Stimulated activated naive B cell treated with anti-CD40 and anti-IgM and Interleukin-4, amounts not matched to agents 10 μg/mL and 1 μg/mL and 100 μg/mL, for 72 hours (primary cell): Measurements from ENCODE around the gene ZNF519.
A peak's percentile ranks its signal among the peaks of the same experiment; 100 is the strongest.

Experiments used
- ATAC-seq, 2 donors: fragments of 150-1000 bp; cut with Tn5 transposase; replicated peaks; 2 replicates each; pipeline ENCODE4 v1.10.0; 2021; ENCODE audit warnings: moderate library complexity in 1 of 2
- DNase-seq: peaks from one replicate; pipeline ENCODE4 v3.0.0; 2021
- H3K27ac Mint-ChIP-seq: one replicate; pipeline ENCODE4 v1.8.0; 2022; ENCODE audit warnings: mild to moderate bottlenecking, mixed read lengths
- H3K27me3 Mint-ChIP-seq, 2 donors: one replicate each; pipeline ENCODE4 v1.8.0; 2022; ENCODE audit warnings: mixed read lengths in 2 of 2
- H3K36me3 Mint-ChIP-seq, 2 donors: one replicate each; pipeline ENCODE4 v1.8.0; 2022; ENCODE audit warnings: mixed read lengths in 2 of 2, mild to moderate bottlenecking in 1 of 2
- H3K4me1 Mint-ChIP-seq, 2 donors: one replicate each; pipeline ENCODE4 v1.8.0; 2022; ENCODE audit warnings: mixed read lengths in 2 of 2, mild to moderate bottlenecking in 1 of 2
- H3K4me3 Mint-ChIP-seq, 2 donors: one replicate each; pipeline ENCODE4 v1.8.0; 2022; ENCODE audit warnings: mild to moderate bottlenecking in 2 of 2, mixed read lengths in 2 of 2, moderate library complexity in 1 of 2
- H3K9me3 Mint-ChIP-seq, 2 donors: one replicate each; pipeline ENCODE4 v1.8.0; 2022; ENCODE audit warnings: mixed read lengths in 2 of 2, mild to moderate bottlenecking in 1 of 2

The ZNF519 gene

GRCh38 chr18:14092625-14093306 lies 39.5 kb downstream of the ZNF519 start:
- Mint-ChIP-seq H3K27me3 (no peaks in the 10 kb centered on the region), H3K4me1 (no peaks in the 10 kb centered on the region), H3K9me3 (no peaks in the 10 kb centered on the region), H3K4me3 (no peak overlapping the region), H3K27ac (no peak overlapping the region), H3K36me3 (peaks cover 3% of the 10 kb centered on the region in 2 donors)
- ATAC-seq: no peak
- DNase-seq: no peak

- peaks cover 0 to 2% of the 10 kb centered on the region in 2 donors for H3K4me1 Mint-ChIP-seq
- peaks cover 4 to 6% of the 10 kb centered on the region in 2 donors for H3K27me3 Mint-ChIP-seq
- no peak for ATAC-seq
- no peak overlapping the region for H3K27ac Mint-ChIP-seq
- no peak overlapping the region for H3K4me3 Mint-ChIP-seq
- H3K36me3 Mint-ChIP-seq: no peaks in the 10 kb centered on the region
- H3K9me3 Mint-ChIP-seq: no peaks in the 10 kb centered on the region
- no peak for DNase-seq
Measured at GRCh38 chr18:14089781-14090180, 42.5 kb downstream of the ZNF519 start.

GRCh38 chr18:14089191-14089590 lies 43.0 kb downstream of the ZNF519 start:
- H3K4me3 Mint-ChIP-seq: no peak overlapping the region
- no peaks in the 10 kb centered on the region for H3K36me3 Mint-ChIP-seq
- DNase-seq (no peak), ATAC-seq (no peak)
- H3K4me1 Mint-ChIP-seq: peaks cover 0 to 2% of the 10 kb centered on the region in 2 donors
- no peak overlapping the region for H3K27ac Mint-ChIP-seq
- peaks cover 4 to 6% of the 10 kb centered on the region in 2 donors for H3K27me3 Mint-ChIP-seq
- no peaks in the 10 kb centered on the region for H3K9me3 Mint-ChIP-seq

GRCh38 chr18:14086458-14087231 lies 45.6 kb downstream of the ZNF519 start:
- no peak overlapping the region for H3K4me3 Mint-ChIP-seq
- H3K4me1 Mint-ChIP-seq: peaks cover 0 to 2% of the 10 kb centered on the region in 2 donors
- H3K27me3 Mint-ChIP-seq: peaks cover 4 to 6% of the 10 kb centered on the region in 2 donors
- peaks cover 0 to 2% of the 10 kb centered on the region in 2 donors for H3K36me3 Mint-ChIP-seq
- H3K9me3 Mint-ChIP-seq: no peaks in the 10 kb centered on the region
- H3K27ac Mint-ChIP-seq: no peak overlapping the region
- no peak for DNase-seq
- peak; percentile 73 to 83 for ATAC-seq

- Mint-ChIP-seq H3K4me1 (peaks cover 0 to 2% of the 10 kb centered on the region in 2 donors), H3K36me3 (peaks cover 0 to 2% of the 10 kb centered on the region in 2 donors), H3K9me3 (no peaks in the 10 kb centered on the region), H3K27ac (no peak overlapping the region), H3K4me3 (no peak overlapping the region), H3K27me3 (peaks cover 4 to 6% of the 10 kb centered on the region in 2 donors)
- ATAC-seq: peak in 1 of 2 donors; percentile 8
- DNase-seq: no peak
Measured at GRCh38 chr18:14085770-14086457, 46.3 kb downstream of the ZNF519 start.

GRCh38 chr18:14075196-14075595 lies 57.0 kb downstream of the ZNF519 start:
- no peaks in the 10 kb centered on the region for H3K4me1 Mint-ChIP-seq
- H3K4me3 Mint-ChIP-seq: no peak overlapping the region
- DNase-seq: no peak
- H3K27me3 Mint-ChIP-seq: no peaks in the 10 kb centered on the region
- peaks cover 5 to 13% of the 10 kb centered on the region in 2 donors for H3K36me3 Mint-ChIP-seq
- H3K9me3 Mint-ChIP-seq: peaks cover 0 to under 1% of the 10 kb centered on the region in 2 donors
- no peak for ATAC-seq
- no peak overlapping the region for H3K27ac Mint-ChIP-seq

- Mint-ChIP-seq H3K9me3 (peaks cover 0 to 6% of the 10 kb centered on the region in 2 donors), H3K4me1 (no peaks in the 10 kb centered on the region), H3K27me3 (no peaks in the 10 kb centered on the region), H3K36me3 (peaks cover 4 to 16% of the 10 kb centered on the region in 2 donors), H3K4me3 (no peak overlapping the region), H3K27ac (no peak overlapping the region)
- ATAC-seq (peak in 1 of 2 donors; percentile 46), DNase-seq (no peak)
Measured at GRCh38 chr18:14074187-14074586, 58.0 kb downstream of the ZNF519 start.

- peaks cover 0 to 5% of the 10 kb centered on the region in 2 donors for H3K36me3 Mint-ChIP-seq
- H3K27ac Mint-ChIP-seq: no peak overlapping the region
- no peak overlapping the region for H3K4me3 Mint-ChIP-seq
- peaks cover 8 to 18% of the 10 kb centered on the region in 2 donors for H3K9me3 Mint-ChIP-seq
- no peaks in the 10 kb centered on the region for H3K4me1 Mint-ChIP-seq
- DNase-seq: no peak
- H3K27me3 Mint-ChIP-seq: no peaks in the 10 kb centered on the region
- ATAC-seq: no peak
Measured at GRCh38 chr18:14053661-14054060, 78.6 kb downstream of the ZNF519 start.
